ENCODE measurements around the gene ARSG. TPM values are rescaled to one million over a fixed set of nuclear protein-coding genes. Genes with fewer than 3 reads are reported as not detected.

Gene ARSG
- total and polyA plus RNA-seq, 2 of the 8 experiments (the other 6 are each of a cell fraction or from before 2014, with no cell fraction given), result 3.3 to 4.0 TPM

DNA sequence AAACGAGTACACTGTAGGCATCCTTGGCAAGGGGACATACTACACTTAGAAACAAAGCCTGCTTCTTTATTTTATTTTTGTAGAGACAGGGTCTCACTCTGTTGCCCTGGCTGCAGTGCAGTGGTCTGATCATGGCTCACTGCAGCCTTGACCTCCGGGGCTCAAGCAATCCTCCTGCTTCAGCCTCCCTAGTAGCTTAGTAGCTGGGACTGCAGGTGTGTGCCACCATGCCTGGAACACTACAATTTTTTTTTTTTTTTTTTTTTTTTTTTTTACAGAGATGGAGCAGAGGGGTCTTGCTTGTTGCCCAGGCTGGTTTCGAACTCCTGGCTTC, 87.8 kb downstream of the ARSG start:
- no peak overlapping the region for H3K18ac ChIP-seq (ENCODE audit: extremely low read depth, low read length)
- no peak for FAIRE-seq
- ChIA-PET POLR2A (ENCODE audit: partially characterized antibody) (no interaction called here), CTCF (ENCODE audit: partially characterized antibody) (interaction anchor here (0.7 kb wide), 1 partner anchor 77 kb away, joined by 4 read pairs; no protein-coding TSS in a partner anchor)
- no peak overlapping the region for H3K23ac ChIP-seq (ENCODE audit: insufficient read length)
- no peak overlapping the region for H2AFZ ChIP-seq (ENCODE audit: low read length)
- no peaks in the 10 kb centered on the region for H3K23me2 ChIP-seq (ENCODE audit: low read depth, low read length)
- H3K9ac ChIP-seq (replicated peaks in 1 of 4; ENCODE audit: extremely low read depth in 1 of 4, low read depth in 3 of 4, low read length in 3 of 4), result no peak overlapping the region
- no peak overlapping the region for H3K27ac ChIP-seq (ENCODE audit: low read depth, low read length)
- H3K4me3 ChIP-seq (ENCODE audit: extremely low read depth in 1 of 4, insufficient read depth in 2 of 4, low read depth in 3 of 4, low read length in 4 of 4), result no peak overlapping the region
- H2BK12ac ChIP-seq (ENCODE audit: low read depth, low read length), result 0 out of 2 replicates have a peak overlapping the region, but pooled peaks have one; percentile 3
- H3K9me3 ChIP-seq (ENCODE audit: insufficient read depth in 2 of 2, low read depth in 1 of 2, low read length in 1 of 2), result no peaks in the 10 kb centered on the region
- H2BK15ac ChIP-seq (ENCODE audit: low read length), result no peak overlapping the region
- H4K91ac ChIP-seq (replicated peaks; ENCODE audit: insufficient read length, low read length), result no peak overlapping the region
- TF ChIP-seq CEBPB (IDR thresholded peaks at IDR 0.05; ENCODE audit: low read depth, low read length), result no peak
- no peak for TF ChIP-seq EGR1 (IDR thresholded peaks at IDR 0.05; ENCODE audit: borderline replicate concordance, low read depth, low read length)
- TF ChIP-seq RAD21 (IDR thresholded peaks at IDR 0.05 in 1 of 2, conservative IDR thresholded peaks at IDR 0.05 in 1 of 2; ENCODE audit: low read depth in 2 of 2, low read length in 2 of 2), result no peak
- no peak for TF ChIP-seq HDAC6 (IDR thresholded peaks at IDR 0.05; ENCODE audit: low read depth, low read length)
- TF ChIP-seq RFX5 (IDR thresholded peaks at IDR 0.05; ENCODE audit: borderline replicate concordance, low read depth, low read length), result no peak
- no peak for TF ChIP-seq E2F6 (IDR thresholded peaks at IDR 0.05)
- no peak for TF ChIP-seq SP2 (IDR thresholded peaks at IDR 0.05; ENCODE audit: low read length)
- TF ChIP-seq KDM4A (IDR thresholded peaks at IDR 0.05; ENCODE audit: low read depth, low read length, severe bottlenecking), result no peak
- no peak overlapping the region for H2BK20ac ChIP-seq (ENCODE audit: low read length)
- peaks cover 7 to 16% (median 12%) of the 10 kb centered on the region in 4 experiments for H3K4me1 ChIP-seq (replicated peaks in 1 of 4; ENCODE audit: control insufficient read depth in 3 of 4, insufficient read depth in 4 of 4, low read length in 3 of 4)
- no peaks in the 10 kb centered on the region for H3K27me3 ChIP-seq (replicated peaks in 1 of 4; ENCODE audit: control insufficient read depth in 3 of 4, extremely low read depth in 1 of 4, insufficient read depth in 3 of 4, low read length in 3 of 4)
- no peaks in the 10 kb centered on the region for H3K36me3 ChIP-seq (ENCODE audit: control insufficient read depth in 2 of 4, insufficient read depth in 4 of 4, low read length in 3 of 4)
- peak overlapping the region; percentile 38 to 43; a peak in 2 of 4 replicates for H3K4me2 ChIP-seq (ENCODE audit: insufficient read depth in 1 of 2, low read depth in 2 of 2, low read length in 2 of 2)
- H3K14ac ChIP-seq (ENCODE audit: insufficient read length), result no peak overlapping the region
- H2BK120ac ChIP-seq (replicated peaks; ENCODE audit: low read depth, low read length), result no peak overlapping the region
- H3K56ac ChIP-seq (replicated peaks; ENCODE audit: insufficient read length, low read depth, low read length), result no peak overlapping the region
- H4K20me1 ChIP-seq (replicated peaks in 1 of 2; ENCODE audit: control insufficient read depth in 1 of 2, insufficient read depth in 2 of 2, low read length in 2 of 2), result no peaks in the 10 kb centered on the region
- H3K79me2 ChIP-seq (ENCODE audit: control insufficient read depth in 1 of 2, insufficient read depth in 2 of 2, low read length in 2 of 2), result no peaks in the 10 kb centered on the region
- no peak overlapping the region for H3K4ac ChIP-seq (replicated peaks; ENCODE audit: insufficient read length, low read depth, low read length)
- DNase-seq (ENCODE audit: low read depth in 1 of 2, low spot score in 2 of 2), result no peak
- H2BK5ac ChIP-seq (ENCODE audit: low read depth, low read length), result 0 out of 2 replicates have a peak overlapping the region, but pooled peaks have one; percentile 61
- no peak overlapping the region for H4K5ac ChIP-seq (ENCODE audit: insufficient read length, low read depth, low read length)
- no peaks in the 10 kb centered on the region for H3K79me1 ChIP-seq (ENCODE audit: low read depth, low read length)
- no peak overlapping the region for H4K8ac ChIP-seq (ENCODE audit: extremely low read depth, insufficient read depth, low read length)
- H2AK5ac ChIP-seq (ENCODE audit: low read depth, low read length), result no peak overlapping the region
- 92% methylated on average over 2 of the region's 3 CpGs; no CpG with 5 or more reads in 1 of the 2 experiments for WGBS, 2 experiments (ENCODE audit: extremely low coverage in 1 of 2, insufficient coverage in 1 of 2, insufficient read length in 1 of 2, insufficient replicate concordance in 2 of 2, low coverage in 1 of 2, low lambda C conversion rate in 2 of 2, missing lambda C conversion rate in 1 of 2)

Data from H1 (cell line).